PC-3 (cell line): Measurements from ENCODE around the gene UMODL1.

ENCODE experiments used
- EZH2 ChIP-seq: fragments of 300-600 bp; sonication (generic); IDR thresholded peaks from one replicate; pipeline ENCODE4 v1.6.1; 2017; ENCODE audit warnings: antibody characterized with exemption, mild to moderate bottlenecking, low read length; ENCODE audit not compliant: unreplicated experiment
- TF ChIP-seq, protein P1 (sequence below): fragments of 300-600 bp; sonication (generic); conservative IDR thresholded peaks from 2 replicates; pipeline ENCODE4 v1.5.1; 2017; ENCODE audit warnings: antibody characterized with exemption, low read depth, mild to moderate bottlenecking, low read length

DNA sequence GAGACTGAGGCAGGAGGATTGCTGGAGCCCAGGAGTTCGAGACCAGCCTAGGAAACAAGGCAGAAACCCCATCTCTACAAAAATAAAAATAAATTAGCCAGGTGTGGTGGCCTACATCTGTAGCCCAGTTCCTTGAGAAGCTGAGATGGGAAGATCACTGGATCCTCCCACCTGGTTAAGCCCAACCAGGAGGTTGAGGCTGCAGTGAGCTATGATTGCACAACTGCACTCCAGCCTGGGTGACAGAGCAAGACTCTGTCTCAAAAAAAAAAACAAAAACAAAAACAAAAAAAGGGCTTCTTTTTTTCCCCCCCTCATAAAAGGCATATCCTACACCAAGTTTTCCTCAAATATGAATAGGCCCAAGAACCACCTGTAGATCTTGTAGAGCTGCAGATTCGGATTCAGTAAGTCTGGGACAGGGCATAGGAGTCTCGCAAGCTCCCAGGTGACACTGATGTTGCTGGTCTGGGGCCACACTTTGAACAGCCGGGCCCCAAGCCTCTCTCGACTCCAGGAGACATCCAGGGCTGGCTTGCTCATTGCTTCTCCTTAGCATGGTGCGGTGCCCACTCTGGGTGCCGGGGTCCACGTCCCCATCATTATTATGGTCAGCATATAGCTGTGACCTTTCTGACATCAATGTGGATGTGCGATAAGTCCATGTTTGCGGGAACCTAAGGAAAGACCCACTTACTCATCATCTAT lies 22.1 kb upstream of the UMODL1 start:
- TF ChIP-seq, protein P1, sequence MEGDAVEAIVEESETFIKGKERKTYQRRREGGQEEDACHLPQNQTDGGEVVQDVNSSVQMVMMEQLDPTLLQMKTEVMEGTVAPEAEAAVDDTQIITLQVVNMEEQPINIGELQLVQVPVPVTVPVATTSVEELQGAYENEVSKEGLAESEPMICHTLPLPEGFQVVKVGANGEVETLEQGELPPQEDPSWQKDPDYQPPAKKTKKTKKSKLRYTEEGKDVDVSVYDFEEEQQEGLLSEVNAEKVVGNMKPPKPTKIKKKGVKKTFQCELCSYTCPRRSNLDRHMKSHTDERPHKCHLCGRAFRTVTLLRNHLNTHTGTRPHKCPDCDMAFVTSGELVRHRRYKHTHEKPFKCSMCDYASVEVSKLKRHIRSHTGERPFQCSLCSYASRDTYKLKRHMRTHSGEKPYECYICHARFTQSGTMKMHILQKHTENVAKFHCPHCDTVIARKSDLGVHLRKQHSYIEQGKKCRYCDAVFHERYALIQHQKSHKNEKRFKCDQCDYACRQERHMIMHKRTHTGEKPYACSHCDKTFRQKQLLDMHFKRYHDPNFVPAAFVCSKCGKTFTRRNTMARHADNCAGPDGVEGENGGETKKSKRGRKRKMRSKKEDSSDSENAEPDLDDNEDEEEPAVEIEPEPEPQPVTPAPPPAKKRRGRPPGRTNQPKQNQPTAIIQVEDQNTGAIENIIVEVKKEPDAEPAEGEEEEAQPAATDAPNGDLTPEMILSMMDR, result no peak
- no peak for TF ChIP-seq EZH2
